Osteoblast (primary cell): Measurements from ENCODE around the gene AK3. TPM values are rescaled to one million over a fixed set of nuclear protein-coding genes. Genes with fewer than 3 reads are reported as not detected.
A peak's percentile ranks its signal among the peaks of the same experiment; 100 is the strongest.

Source experiments
- DNase-seq: peaks from one replicate; pipeline ENCODE4 v3.0.0; 2011; ENCODE audit warnings: low spot score, mixed read lengths; ENCODE audit not compliant: insufficient read length; ENCODE audit errors: missing footprints
- H2AFZ ChIP-seq: 2 replicates; pipeline ENCODE4 v1.6.0; 2011; ENCODE audit warnings: mild to moderate bottlenecking, low read length
- H3K27ac ChIP-seq: 2 replicates; pipeline ENCODE4 v1.5.1; 2011; ENCODE audit warnings: mild to moderate bottlenecking, low read depth, low read length, moderate library complexity
- H3K27me3 ChIP-seq: 2 replicates; pipeline ENCODE4 v1.6.0; 2012; ENCODE audit warnings: mild to moderate bottlenecking, control low read depth, inconsistent platforms, low read length, moderate library complexity; ENCODE audit not compliant: insufficient read depth
- H3K36me3 ChIP-seq: 2 replicates; pipeline ENCODE4 v1.5.1; 2011; ENCODE audit warnings: mild to moderate bottlenecking, low read length, control low read depth, moderate library complexity; ENCODE audit not compliant: insufficient read depth
- H3K4me1 ChIP-seq: 2 replicates; pipeline ENCODE4 v1.5.1; 2011; ENCODE audit warnings: mild to moderate bottlenecking, low read length, control low read depth, moderate library complexity; ENCODE audit not compliant: insufficient read depth
- H3K4me2 ChIP-seq: 2 replicates; pipeline ENCODE4 v1.6.0; 2011; ENCODE audit warnings: mild to moderate bottlenecking, low read length; ENCODE audit not compliant: insufficient read depth
- H3K4me3 ChIP-seq: fragments of 200-600 bp; sonication (generic); 3 replicates; pipeline ENCODE4 v1.5.1; 2012; ENCODE audit warnings: mild to moderate bottlenecking, low read length, inconsistent platforms; ENCODE audit not compliant: insufficient read depth
- H3K79me2 ChIP-seq: 2 replicates; pipeline ENCODE4 v1.6.0; 2012; ENCODE audit warnings: mild to moderate bottlenecking, low read length, control low read depth, inconsistent platforms; ENCODE audit not compliant: insufficient read depth
- H3K9me3 ChIP-seq: 2 replicates; pipeline ENCODE4 v1.5.1; 2011; ENCODE audit warnings: low read depth, low read length, control low read depth
- H4K20me1 ChIP-seq: 2 replicates; pipeline ENCODE4 v1.6.0; 2012; ENCODE audit warnings: mild to moderate bottlenecking, low read length, control low read depth; ENCODE audit not compliant: insufficient read depth
- total RNA-seq: library from RNA; depleted of rRNA; stranded (reverse); fragments of >200 nt; gene quantifications from 2 replicates; pipeline ENCODE4 v1.2.3, GENCODE V29; 2012
- TF ChIP-seq, protein P1 (sequence below): IDR thresholded peaks from 2 replicates; pipeline ENCODE4 v1.5.1; 2011; ENCODE audit warnings: mild to moderate bottlenecking, low read depth, low read length, moderate library complexity; ENCODE audit errors: extremely low read depth

The AK3 gene
- total RNA-seq, 1 donor, result 48.9 TPM

DNA sequence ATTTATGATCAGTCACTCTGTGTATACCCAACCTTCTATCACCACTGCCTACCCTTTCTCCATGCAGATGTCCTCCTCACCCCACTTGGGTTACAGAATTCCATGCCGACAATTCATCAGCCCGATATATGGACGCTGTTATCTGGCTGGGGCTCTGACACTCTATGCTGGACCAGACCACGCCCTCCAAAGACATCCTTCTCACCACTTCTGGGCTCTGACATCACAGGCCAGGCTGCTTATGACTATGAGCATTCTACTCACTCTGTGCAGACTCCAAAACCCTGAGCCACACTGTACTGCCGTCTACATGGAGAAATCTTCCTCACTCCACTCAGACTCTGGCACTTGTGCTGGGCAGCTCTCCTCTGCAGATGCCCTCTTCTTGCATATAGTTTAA, 7.6 kb upstream of the AK3 start:
- no peaks in the 10 kb centered on the region for H4K20me1 ChIP-seq
- no peaks in the 10 kb centered on the region for H3K27me3 ChIP-seq
- H3K36me3 ChIP-seq, result no peaks in the 10 kb centered on the region
- H3K4me3 ChIP-seq, result no peak overlapping the region
- no peak overlapping the region for H2AFZ ChIP-seq
- H3K4me1 ChIP-seq, result no peaks in the 10 kb centered on the region
- H3K27ac ChIP-seq, result no peak overlapping the region
- H3K9me3 ChIP-seq, result no peaks in the 10 kb centered on the region
- TF ChIP-seq, protein P1, sequence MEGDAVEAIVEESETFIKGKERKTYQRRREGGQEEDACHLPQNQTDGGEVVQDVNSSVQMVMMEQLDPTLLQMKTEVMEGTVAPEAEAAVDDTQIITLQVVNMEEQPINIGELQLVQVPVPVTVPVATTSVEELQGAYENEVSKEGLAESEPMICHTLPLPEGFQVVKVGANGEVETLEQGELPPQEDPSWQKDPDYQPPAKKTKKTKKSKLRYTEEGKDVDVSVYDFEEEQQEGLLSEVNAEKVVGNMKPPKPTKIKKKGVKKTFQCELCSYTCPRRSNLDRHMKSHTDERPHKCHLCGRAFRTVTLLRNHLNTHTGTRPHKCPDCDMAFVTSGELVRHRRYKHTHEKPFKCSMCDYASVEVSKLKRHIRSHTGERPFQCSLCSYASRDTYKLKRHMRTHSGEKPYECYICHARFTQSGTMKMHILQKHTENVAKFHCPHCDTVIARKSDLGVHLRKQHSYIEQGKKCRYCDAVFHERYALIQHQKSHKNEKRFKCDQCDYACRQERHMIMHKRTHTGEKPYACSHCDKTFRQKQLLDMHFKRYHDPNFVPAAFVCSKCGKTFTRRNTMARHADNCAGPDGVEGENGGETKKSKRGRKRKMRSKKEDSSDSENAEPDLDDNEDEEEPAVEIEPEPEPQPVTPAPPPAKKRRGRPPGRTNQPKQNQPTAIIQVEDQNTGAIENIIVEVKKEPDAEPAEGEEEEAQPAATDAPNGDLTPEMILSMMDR, result no peak
- DNase-seq, result no peak
- no peaks in the 10 kb centered on the region for H3K79me2 ChIP-seq
- H3K4me2 ChIP-seq, result no peak overlapping the region

DNA sequence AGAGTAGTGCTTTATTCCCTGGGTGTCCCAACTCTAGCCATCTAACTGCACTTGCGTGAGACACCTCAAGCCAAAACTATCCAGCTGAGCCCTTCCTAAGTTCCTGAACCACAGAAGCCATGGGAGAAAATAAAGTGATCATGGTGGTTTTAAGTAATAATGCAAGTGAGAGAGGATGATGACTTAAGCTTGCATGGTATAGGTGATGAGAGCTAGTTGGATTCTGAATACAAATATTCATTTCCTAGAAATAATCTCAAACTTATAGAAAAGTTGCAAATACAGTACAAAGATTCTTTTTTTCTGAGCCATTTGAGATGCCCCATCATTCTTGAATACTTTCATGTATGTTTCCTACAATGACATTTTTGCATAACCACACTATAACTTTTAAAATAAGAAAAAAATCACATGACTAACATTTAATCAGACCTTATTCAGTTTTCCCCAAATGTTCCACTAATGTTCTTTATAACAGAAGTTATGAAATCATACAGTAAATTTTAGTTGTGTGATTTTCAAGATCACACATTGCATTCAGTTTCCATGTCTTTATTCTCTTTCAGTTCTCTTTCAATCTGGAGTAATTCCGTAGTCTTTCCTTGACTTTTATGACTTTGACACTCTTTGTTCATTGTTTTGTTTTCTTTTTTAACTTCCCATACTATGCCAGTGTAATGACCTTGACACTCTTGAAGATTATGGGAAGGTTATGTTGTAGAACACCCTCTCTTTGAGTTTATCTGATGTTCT, 5.5 kb upstream of the AK3 start:
- no peak overlapping the region for H3K27ac ChIP-seq
- DNase-seq, result no peak
- H3K79me2 ChIP-seq, result no peaks in the 10 kb centered on the region
- H2AFZ ChIP-seq, result no peak overlapping the region
- H4K20me1 ChIP-seq, result no peaks in the 10 kb centered on the region
- no peak overlapping the region for H3K4me3 ChIP-seq
- H3K27me3 ChIP-seq, result no peaks in the 10 kb centered on the region
- peaks cover 4% of the 10 kb centered on the region for H3K4me1 ChIP-seq
- TF ChIP-seq, protein P1, result no peak
- H3K9me3 ChIP-seq, result no peaks in the 10 kb centered on the region
- H3K36me3 ChIP-seq, result no peaks in the 10 kb centered on the region
- H3K4me2 ChIP-seq, result no peak overlapping the region

DNA sequence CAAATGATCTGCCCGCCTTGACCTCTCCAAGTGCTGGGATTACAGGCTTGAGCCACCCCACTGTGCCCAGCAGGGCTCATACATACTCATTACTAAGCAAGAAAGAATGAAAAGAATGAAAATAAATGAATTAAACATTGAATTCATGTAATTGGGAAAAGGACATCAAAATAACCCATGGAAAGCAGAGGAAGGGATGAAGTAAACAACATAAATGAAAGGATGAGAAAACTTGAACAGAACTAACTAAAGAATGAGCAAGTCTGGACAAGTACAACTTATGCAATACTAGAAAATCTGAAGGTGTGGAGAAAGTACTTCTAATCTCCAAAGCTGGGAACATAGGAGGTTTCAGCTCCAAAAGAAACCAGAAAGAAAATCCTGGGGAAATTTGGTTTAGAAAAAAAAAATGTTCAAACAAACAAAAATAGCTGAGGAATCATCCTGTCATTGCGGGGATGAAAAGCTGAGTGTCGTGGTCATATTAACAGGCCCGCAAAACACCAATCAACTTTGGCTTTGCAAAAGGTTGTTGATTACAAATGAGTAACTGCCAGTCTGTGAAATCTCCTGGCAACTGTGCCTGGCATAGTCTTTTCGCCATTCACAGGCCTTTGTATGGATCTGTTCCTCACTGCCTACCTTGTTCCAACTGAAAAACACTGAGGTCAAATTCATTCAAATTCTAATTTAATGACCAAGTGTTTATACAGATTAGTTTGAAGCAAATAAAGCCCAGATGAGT, 2.3 kb upstream of the AK3 start:
- Histone ChIP-seq H3K27ac (no peak overlapping the region), H3K79me2 (peaks cover 19% of the 10 kb centered on the region), H3K27me3 (no peaks in the 10 kb centered on the region), H4K20me1 (peaks cover 4% of the 10 kb centered on the region), H3K4me3 (no peak overlapping the region), H3K36me3 (no peaks in the 10 kb centered on the region), H2AFZ (peak overlapping the region; percentile 48), H3K4me1 (peaks cover 13% of the 10 kb centered on the region), H3K4me2 (no peak overlapping the region), H3K9me3 (no peaks in the 10 kb centered on the region)
- DNase-seq, result peak; percentile 27
- TF ChIP-seq, protein P1, result no peak

DNA sequence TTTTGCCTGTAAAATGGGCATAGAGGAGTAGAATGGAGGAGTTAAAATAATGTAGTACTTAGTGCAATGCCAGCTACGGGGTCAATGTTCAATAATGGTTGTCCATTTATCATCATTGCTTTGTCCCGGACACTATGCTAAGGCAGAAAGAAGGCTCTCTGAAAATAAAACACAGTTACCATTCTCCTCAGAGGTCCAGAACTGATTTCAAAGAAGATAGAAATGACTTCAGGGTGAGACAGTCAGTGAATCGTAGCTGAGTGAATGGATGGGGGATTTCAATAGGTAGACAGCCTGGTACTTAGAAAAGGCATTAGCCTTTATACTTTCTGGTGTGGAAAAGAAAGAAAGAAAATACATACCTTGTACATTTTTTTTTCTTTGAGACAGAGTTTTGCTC, 1.2 kb upstream of the AK3 start:
- Histone ChIP-seq H4K20me1 (peaks cover 4% of the 10 kb centered on the region), H3K27ac (no peak overlapping the region), H2AFZ (peak overlapping the region; percentile 91), H3K4me1 (peaks cover 13% of the 10 kb centered on the region), H3K36me3 (no peaks in the 10 kb centered on the region), H3K4me2 (no peak overlapping the region), H3K79me2 (peaks cover 27% of the 10 kb centered on the region), H3K9me3 (no peaks in the 10 kb centered on the region), H3K27me3 (no peaks in the 10 kb centered on the region), H3K4me3 (no peak overlapping the region)
- TF ChIP-seq, protein P1, result no peak
- DNase-seq, result peak; percentile 85
